H9 (cell line): ENCODE data around the gene UPF3B. TPM values are rescaled to one million over a fixed set of nuclear protein-coding genes. Genes with fewer than 3 reads are reported as not detected.

Experiments used
- DNase-seq: peaks from one replicate; pipeline ENCODE4 v3.0.0-alpha.2; 2017
- H2AFZ ChIP-seq: one replicate; pipeline ENCODE4 v1.6.1; 2013; ENCODE audit warnings: mild to moderate bottlenecking, low read length, control low read depth, moderate library complexity
- H2AK5ac ChIP-seq: 2 replicates; pipeline ENCODE4 v1.6.1; 2013; ENCODE audit warnings: low read length, control low read depth, mixed read lengths; ENCODE audit not compliant: insufficient read length
- H2BK120ac ChIP-seq: one replicate; pipeline ENCODE4 v1.6.1; 2013; ENCODE audit warnings: low read depth, mild to moderate bottlenecking, low read length, control low read depth, inconsistent platforms; ENCODE audit not compliant: poor library complexity, severe bottlenecking
- H2BK12ac ChIP-seq: 2 replicates; pipeline ENCODE4 v1.6.1; 2013; ENCODE audit warnings: low read length, control low read depth, mixed read lengths, low read depth; ENCODE audit not compliant: insufficient read length
- H2BK15ac ChIP-seq: 2 replicates; pipeline ENCODE4 v1.6.1; 2013; ENCODE audit warnings: low read depth, low read length, control low read depth
- H2BK20ac ChIP-seq: one replicate; pipeline ENCODE4 v1.6.1; 2013; ENCODE audit warnings: low read depth, mild to moderate bottlenecking, low read length, control low read depth, inconsistent platforms; ENCODE audit not compliant: poor library complexity, severe bottlenecking
- H2BK5ac ChIP-seq: 2 replicates; pipeline ENCODE4 v1.6.1; 2013; ENCODE audit warnings: low read length, control low read depth, mixed read lengths; ENCODE audit not compliant: insufficient read length
- H3K14ac ChIP-seq: 2 replicates; pipeline ENCODE4 v1.6.1; 2013; ENCODE audit warnings: low read length, control low read depth; ENCODE audit not compliant: insufficient read depth
- H3K18ac ChIP-seq: 2 replicates; pipeline ENCODE4 v1.6.1; 2013; ENCODE audit warnings: low read depth, mild to moderate bottlenecking, mixed read lengths, low read length, control low read depth; ENCODE audit not compliant: insufficient read length
- H3K23ac ChIP-seq: 2 replicates; pipeline ENCODE4 v1.6.1; 2013; ENCODE audit warnings: low read length, control low read depth, mixed read lengths, low read depth; ENCODE audit not compliant: insufficient read length
- H3K23me2 ChIP-seq: 2 replicates; pipeline ENCODE4 v1.6.1; 2013; ENCODE audit warnings: low read depth, mild to moderate bottlenecking, mixed read lengths, low read length, control low read depth; ENCODE audit not compliant: insufficient read length, poor library complexity, severe bottlenecking
- H3K27ac ChIP-seq: 2 replicates; pipeline ENCODE4 v1.5.1; 2013; ENCODE audit warnings: low read length, control low read depth, mixed read lengths, low read depth; ENCODE audit not compliant: insufficient read length
- H3K27me3 ChIP-seq: 2 replicates; pipeline ENCODE4 v1.6.1; 2013; ENCODE audit warnings: low read length, control low read depth, inconsistent platforms; ENCODE audit not compliant: insufficient read depth
- H3K4ac ChIP-seq: 2 replicates; pipeline ENCODE4 v1.6.1; 2013; ENCODE audit warnings: low read depth, mild to moderate bottlenecking, control low read depth, inconsistent platforms, low read length, moderate library complexity
- H3K4me1 ChIP-seq: 2 replicates; pipeline ENCODE4 v1.6.1; 2013; ENCODE audit warnings: low read length, control low read depth, inconsistent platforms; ENCODE audit not compliant: insufficient read depth
- H3K4me2 ChIP-seq: 2 replicates; pipeline ENCODE4 v1.6.1; 2013; ENCODE audit warnings: low read length, control low read depth, mixed read lengths; ENCODE audit not compliant: insufficient read length, insufficient read depth
- H3K56ac ChIP-seq: 2 replicates; pipeline ENCODE4 v1.6.1; 2013; ENCODE audit warnings: low read depth, mild to moderate bottlenecking, mixed read lengths, low read length, control low read depth; ENCODE audit not compliant: insufficient read length
- H3K79me1 ChIP-seq: 2 replicates; pipeline ENCODE4 v1.6.1; 2013; ENCODE audit warnings: low read depth, mild to moderate bottlenecking, moderate library complexity, low read length, control low read depth, inconsistent platforms; ENCODE audit not compliant: insufficient read depth, poor library complexity, severe bottlenecking
- H3K79me2 ChIP-seq: 2 replicates; pipeline ENCODE4 v1.6.1; 2013; ENCODE audit warnings: low read length, control low read depth, inconsistent platforms; ENCODE audit not compliant: insufficient read depth
- H3K9ac ChIP-seq: 2 replicates; pipeline ENCODE4 v1.6.1; 2013; ENCODE audit warnings: low read length, control low read depth, mixed read lengths; ENCODE audit not compliant: insufficient read length; ENCODE audit errors: extremely low read depth
- H3K9me3 ChIP-seq: one replicate; pipeline ENCODE4 v1.6.1; 2013; ENCODE audit warnings: low read depth, low read length, inconsistent platforms; ENCODE audit not compliant: control insufficient read depth
- H3T11ph ChIP-seq: one replicate; pipeline ENCODE4 v1.6.1; 2013; ENCODE audit warnings: mild to moderate bottlenecking, low read length, control low read depth, inconsistent platforms
- H4K20me1 ChIP-seq: one replicate; pipeline ENCODE4 v1.6.1; 2013; ENCODE audit not compliant: control insufficient read depth, insufficient read length, insufficient read depth
- H4K5ac ChIP-seq: 2 replicates; pipeline ENCODE4 v1.6.1; 2013; ENCODE audit warnings: low read depth, mild to moderate bottlenecking, mixed read lengths, low read length, control low read depth; ENCODE audit not compliant: insufficient read length
- H4K8ac ChIP-seq: replicated peaks from 2 replicates; pipeline ENCODE4 v1.6.1; 2013; ENCODE audit warnings: low read length, control low read depth, mixed read lengths, low read depth; ENCODE audit not compliant: insufficient read length
- H4K91ac ChIP-seq: 2 replicates; pipeline ENCODE4 v1.6.1; 2013; ENCODE audit warnings: low read depth, mild to moderate bottlenecking, moderate library complexity, mixed read lengths, low read length, control low read depth; ENCODE audit not compliant: insufficient read length
- H3K27ac Mint-ChIP-seq, 3 experiments: 2 replicates in 2 of 3; 3 replicates in 1 of 3; pipeline ENCODE4 v1.8.0; 2020 to 2021; ENCODE audit warnings: mixed read lengths in 3 of 3, mild to moderate bottlenecking in 1 of 3, moderate library complexity in 1 of 3
- H3K27me3 Mint-ChIP-seq: 2 replicates; pipeline ENCODE4 v1.8.0; 2021; ENCODE audit warnings: low read depth, mild to moderate bottlenecking, moderate library complexity, mixed read lengths
- H3K36me3 Mint-ChIP-seq, 3 experiments: 2 replicates in 2 of 3; 3 replicates in 1 of 3; pipeline ENCODE4 v1.8.0; 2020 to 2021; ENCODE audit warnings: low read depth in 3 of 3, mixed read lengths in 3 of 3; ENCODE audit not compliant: insufficient read depth in 1 of 3
- H3K4me1 Mint-ChIP-seq, 2 experiments: 2 replicates each; pipeline ENCODE4 v1.8.0; 2020; ENCODE audit warnings: mixed read lengths in 2 of 2
- H3K4me3 Mint-ChIP-seq, 2 experiments: 2 replicates in 1 of 2; 3 replicates in 1 of 2; pipeline ENCODE4 v1.8.0; 2020 to 2021; ENCODE audit warnings: mild to moderate bottlenecking in 2 of 2, mixed read lengths in 2 of 2, moderate library complexity in 1 of 2
- H3K9me3 Mint-ChIP-seq, 2 experiments: 2 replicates in 1 of 2; 3 replicates in 1 of 2; pipeline ENCODE4 v1.8.0; 2020; ENCODE audit warnings: mild to moderate bottlenecking in 2 of 2, mixed read lengths in 2 of 2, moderate library complexity in 1 of 2
- WGBS: extraction: QIAGEN DNeasy Blood & Tissue Kit; methylation state at CpG from one replicate; pipeline ENCODE4 v1.1.7; 2013; ENCODE audit warnings: missing lambda C conversion rate, low lambda C conversion rate, mixed read lengths; ENCODE audit not compliant: insufficient read length; ENCODE audit errors: extremely low coverage; 5-methylcytosine and 5-hydroxymethylcytosine counted together
- total RNA-seq: library from RNA; stranded (reverse); gene quantifications from 2 replicates; pipeline ENCODE4 v1.2.1, GENCODE V29; 2021
- TF ChIP-seq, protein P1 (sequence below): fragments of 200-600 bp; sonication (generic); conservative IDR thresholded peaks from 3 replicates; pipeline ENCODE4 v1.8.0; 2021; ENCODE audit warnings: antibody characterized with exemption, mild to moderate bottlenecking

The UPF3B gene
- total RNA-seq, 1 experiment from 2014 or later, result 31.5 TPM

DNA sequence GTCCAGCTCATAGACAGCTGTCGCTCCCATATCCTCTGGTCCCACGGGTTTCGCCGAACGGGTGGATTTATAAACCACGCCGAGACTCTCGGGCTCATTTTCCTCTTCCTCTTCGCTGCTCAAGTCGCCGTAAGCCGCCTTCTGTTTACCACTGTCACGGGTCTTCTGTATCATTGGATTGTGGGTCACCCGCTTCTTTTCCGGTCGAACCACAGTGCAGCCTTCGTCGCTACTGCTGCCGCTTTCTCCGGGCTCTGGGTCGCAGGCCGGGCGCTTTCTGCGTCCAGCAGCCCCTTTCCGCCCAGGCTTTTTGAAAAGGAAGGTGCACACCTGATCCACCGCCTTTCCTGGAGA, 18.5 kb upstream of the UPF3B start:
- H3K27ac ChIP-seq, result no peak overlapping the region
- H2BK120ac ChIP-seq, result no peak overlapping the region
- H2AFZ ChIP-seq, result no peak overlapping the region

More for the DNA sequence above, 18.5 kb upstream of the UPF3B start:
- H3K27ac Mint-ChIP-seq, result peak overlapping the region; percentile 33 to 98 (median 95); a peak in 5 of 7 replicates
- Histone ChIP-seq H3K56ac (no peak overlapping the region), H4K5ac (no peak overlapping the region), H4K91ac (no peak overlapping the region), H3K4ac (no peak overlapping the region), H4K20me1 (no peaks in the 10 kb centered on the region), H3K79me2 (no peaks in the 10 kb centered on the region; the same call in 1 of the 2 replicates), H3K9ac (peak overlapping the region; percentile 74), H3K23ac (no peak overlapping the region), H3K79me1 (no peaks in the 10 kb centered on the region), H3T11ph (no peak overlapping the region), H3K23me2 (peaks cover 13% of the 10 kb centered on the region), H2BK20ac (no peak overlapping the region), H2BK5ac (no peak overlapping the region), H3K9me3 (peaks cover 7% of the 10 kb centered on the region), H2BK12ac (no peak overlapping the region), H3K14ac (peak overlapping the region; percentile 24; the same call in 1 of the 2 replicates), H3K4me2 (peak overlapping the region; percentile 90), H2AK5ac (no peak overlapping the region), H2BK15ac (no peak overlapping the region), H4K8ac (no peak overlapping the region), H3K18ac (no peak overlapping the region), H3K27me3 (no peaks in the 10 kb centered on the region), H3K4me1 (no peaks in the 10 kb centered on the region)
- peaks cover 6 to 16% (median 8%) of the 10 kb centered on the region in 3 experiments; a peak in 6 of 7 replicates for H3K36me3 Mint-ChIP-seq
- DNase-seq, result no peak
- TF ChIP-seq, protein P1, sequence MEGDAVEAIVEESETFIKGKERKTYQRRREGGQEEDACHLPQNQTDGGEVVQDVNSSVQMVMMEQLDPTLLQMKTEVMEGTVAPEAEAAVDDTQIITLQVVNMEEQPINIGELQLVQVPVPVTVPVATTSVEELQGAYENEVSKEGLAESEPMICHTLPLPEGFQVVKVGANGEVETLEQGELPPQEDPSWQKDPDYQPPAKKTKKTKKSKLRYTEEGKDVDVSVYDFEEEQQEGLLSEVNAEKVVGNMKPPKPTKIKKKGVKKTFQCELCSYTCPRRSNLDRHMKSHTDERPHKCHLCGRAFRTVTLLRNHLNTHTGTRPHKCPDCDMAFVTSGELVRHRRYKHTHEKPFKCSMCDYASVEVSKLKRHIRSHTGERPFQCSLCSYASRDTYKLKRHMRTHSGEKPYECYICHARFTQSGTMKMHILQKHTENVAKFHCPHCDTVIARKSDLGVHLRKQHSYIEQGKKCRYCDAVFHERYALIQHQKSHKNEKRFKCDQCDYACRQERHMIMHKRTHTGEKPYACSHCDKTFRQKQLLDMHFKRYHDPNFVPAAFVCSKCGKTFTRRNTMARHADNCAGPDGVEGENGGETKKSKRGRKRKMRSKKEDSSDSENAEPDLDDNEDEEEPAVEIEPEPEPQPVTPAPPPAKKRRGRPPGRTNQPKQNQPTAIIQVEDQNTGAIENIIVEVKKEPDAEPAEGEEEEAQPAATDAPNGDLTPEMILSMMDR, result no peak
- peak overlapping the region; percentile 88 to 95 for H3K4me3 Mint-ChIP-seq
- peaks cover 63 to 65% of the 10 kb centered on the region in 2 experiments for H3K9me3 Mint-ChIP-seq
- WGBS, result no CpG with 5 or more reads among the region's 26 CpGs
- peaks cover 0 to 3% of the 10 kb centered on the region in 2 experiments; a peak in 2 of 4 replicates for H3K4me1 Mint-ChIP-seq
- H3K27me3 Mint-ChIP-seq, result no peaks in the 10 kb centered on the region
